Neutrophil (primary cell): Measurements from ENCODE around the gene DDX17.

Experiments
- H3K27ac ChIP-seq: fragments of 200-600 bp; sonication (generic); 2 replicates; pipeline ENCODE4 v1.5.1; 2016; ENCODE audit warnings: mild to moderate bottlenecking, moderate library complexity
- H3K27me3 ChIP-seq: fragments of 200-600 bp; sonication (generic); 2 replicates; pipeline ENCODE4 v1.6.0; 2016; ENCODE audit warnings: mild to moderate bottlenecking
- H3K36me3 ChIP-seq: fragments of 200-600 bp; sonication (generic); 2 replicates; pipeline ENCODE4 v1.5.1; 2017
- H3K4me1 ChIP-seq, 2 experiments: fragments of 200-600 bp in 1 of 2; sonication (generic) in 1 of 2; 1 replicate in 1 of 2; 2 replicates in 1 of 2; pipeline versions ENCODE4 v1.5.1 to v1.6.1; 2013 to 2016; ENCODE audit warnings: low read depth in 1 of 2, low read length in 1 of 2, mild to moderate bottlenecking in 1 of 2, moderate library complexity in 1 of 2; ENCODE audit not compliant: control insufficient read depth in 1 of 2, insufficient read depth in 1 of 2
- H3K4me3 ChIP-seq, 2 experiments: fragments of 200-600 bp in 1 of 2; sonication (generic) in 1 of 2; 1 replicate in 1 of 2; 2 replicates in 1 of 2; pipeline ENCODE4 v1.5.1; 2013 to 2016; ENCODE audit warnings: low read depth in 1 of 2, low read length in 1 of 2, mild to moderate bottlenecking in 1 of 2, moderate library complexity in 1 of 2
- H3K9me3 ChIP-seq: fragments of 200-600 bp; sonication (generic); 2 replicates; pipeline ENCODE4 v1.5.1; 2016
- CTCF ChIP-seq: fragments of 200-600 bp; sonication (generic); IDR thresholded peaks from 2 replicates; pipeline ENCODE4 v1.5.1; 2016; ENCODE audit warnings: antibody characterized with exemption

Gene DDX17

GRCh38 chr22:38462960-38463784 is 42.9 kb downstream of the DDX17 start:
- Histone ChIP-seq H3K9me3 (no peaks in the 10 kb centered on the region), H3K4me3 (no peak overlapping the region), H3K27ac (no peak overlapping the region), H3K36me3 (no peaks in the 10 kb centered on the region), H3K4me1 (peaks cover 3 to 9% of the 10 kb centered on the region in 2 experiments), H3K27me3 (peaks cover 100% of the 10 kb centered on the region)
- TF ChIP-seq CTCF = no peak

DNA sequence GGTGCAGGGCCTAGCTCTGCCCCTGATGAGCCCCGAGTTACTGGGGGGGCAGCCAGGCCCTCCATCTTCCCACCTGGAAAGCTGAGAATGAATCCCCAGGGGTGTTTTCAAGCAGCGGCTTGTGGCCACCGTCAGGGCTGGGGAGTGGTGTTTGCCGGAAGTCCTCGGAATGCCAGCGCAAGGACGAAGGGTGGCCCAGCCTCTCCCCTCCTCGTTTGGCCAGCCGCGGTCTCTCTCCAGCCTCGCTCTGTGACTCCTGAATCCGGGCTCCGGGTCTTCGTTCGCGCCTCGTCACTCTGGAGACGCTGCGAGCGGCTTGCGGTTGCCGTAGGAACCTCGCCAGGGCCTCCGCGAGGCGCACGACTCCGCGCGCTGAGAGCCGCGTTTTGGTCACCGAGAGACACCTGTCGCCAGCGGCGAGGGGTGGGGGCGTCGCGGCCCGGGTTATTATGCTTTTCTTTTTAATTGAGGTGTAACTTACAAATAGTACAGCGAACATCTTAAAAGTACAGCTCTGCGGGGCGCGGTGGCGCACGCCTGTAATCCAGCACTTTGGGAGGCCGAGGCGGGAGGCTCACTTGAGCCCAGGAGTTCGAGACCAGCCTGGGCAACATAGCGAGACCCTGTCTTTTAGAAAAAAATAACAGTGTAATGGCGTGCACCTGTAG is 44.6 kb downstream of the DDX17 start:
- no peaks in the 10 kb centered on the region for H3K36me3 ChIP-seq
- no peak overlapping the region for H3K4me3 ChIP-seq
- peaks cover 0 to 3% of the 10 kb centered on the region in 2 experiments for H3K4me1 ChIP-seq
- no peak for TF ChIP-seq CTCF
- H3K9me3 ChIP-seq = no peaks in the 10 kb centered on the region
- peaks cover 100% of the 10 kb centered on the region for H3K27me3 ChIP-seq
- H3K27ac ChIP-seq = no peak overlapping the region

DNA sequence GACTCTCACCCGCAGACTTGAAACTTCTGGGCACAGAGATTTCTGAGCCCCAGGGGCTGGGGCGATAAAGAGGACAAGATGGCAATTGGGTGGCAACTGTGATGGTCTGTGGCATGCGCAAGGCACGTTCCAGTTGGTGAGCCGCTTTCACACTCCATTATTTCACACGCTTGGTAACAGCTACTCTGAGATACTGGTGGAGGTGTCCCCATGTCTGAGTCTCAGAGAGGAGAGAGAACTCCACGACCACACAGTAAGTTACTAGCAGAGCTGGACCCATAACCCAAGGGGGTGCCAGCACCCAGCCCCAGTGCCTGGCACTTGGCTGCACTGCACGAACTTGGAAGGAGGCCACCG is 45.1 kb downstream of the DDX17 start:
- Histone ChIP-seq H3K9me3 (no peaks in the 10 kb centered on the region), H3K4me3 (no peak overlapping the region), H3K27ac (no peak overlapping the region), H3K4me1 (peaks cover 0 to 3% of the 10 kb centered on the region in 2 experiments), H3K27me3 (peaks cover 100% of the 10 kb centered on the region), H3K36me3 (no peaks in the 10 kb centered on the region)
- TF ChIP-seq CTCF = no peak

DNA sequence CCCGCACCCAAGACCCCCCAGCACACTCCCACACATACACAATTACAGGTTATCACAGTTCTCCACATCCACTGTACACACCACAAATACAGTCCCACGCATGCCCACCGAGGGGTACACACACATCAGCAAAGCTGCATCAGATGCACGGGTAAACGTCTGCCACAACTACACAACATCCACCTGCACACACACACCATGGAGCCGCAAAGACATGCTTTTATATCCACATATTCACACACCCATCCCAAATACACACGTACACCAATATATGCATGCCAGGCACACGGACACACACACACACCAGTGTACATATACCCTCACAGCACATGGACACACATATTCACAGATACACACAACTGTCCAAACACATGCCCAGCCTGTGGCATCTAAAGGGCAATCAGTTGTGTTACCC is 45.7 kb downstream of the DDX17 start:
- H3K36me3 ChIP-seq = no peaks in the 10 kb centered on the region
- H3K4me1 ChIP-seq = peaks cover 0 to 3% of the 10 kb centered on the region in 2 experiments
- no peaks in the 10 kb centered on the region for H3K9me3 ChIP-seq
- no peak overlapping the region for H3K27ac ChIP-seq
- H3K4me3 ChIP-seq = no peak overlapping the region
- TF ChIP-seq CTCF = no peak
- H3K27me3 ChIP-seq = peaks cover 100% of the 10 kb centered on the region

GRCh38 chr22:38456841-38457699 is 49.0 kb downstream of the DDX17 start:
- no peak overlapping the region for H3K4me3 ChIP-seq
- no peaks in the 10 kb centered on the region for H3K36me3 ChIP-seq
- H3K27ac ChIP-seq = no peak overlapping the region
- H3K9me3 ChIP-seq = no peaks in the 10 kb centered on the region
- H3K27me3 ChIP-seq = peaks cover 99% of the 10 kb centered on the region
- TF ChIP-seq CTCF = no peak
- peaks cover 0 to 10% of the 10 kb centered on the region in 2 experiments for H3K4me1 ChIP-seq
